Astrocyte (in vitro differentiated cells and primary cell): Measurements from ENCODE around the gene CLEC2D. TPM values are rescaled to one million over a fixed set of nuclear protein-coding genes. Genes with fewer than 3 reads are reported as not detected.
"Not testable (repeated sequence)": the region's sequence is repeated elsewhere in the genome, so short reads cannot be mapped to it uniquely, and the experiment has no call there.

Source experiments
- DNase-seq: peaks from one replicate; pipeline ENCODE4 v3.0.0-alpha.2; 2010; ENCODE audit warnings: low read depth
- FAIRE-seq: peaks from 2 replicates; lab custom pipeline; 2011; peaks lifted over from hg19 to GRCh38; lab: Jason Lieb, UNC
- H2AFZ ChIP-seq: 2 replicates; pipeline ENCODE4 v1.6.0; 2012; ENCODE audit warnings: low read depth, low read length, inconsistent platforms
- H3K27ac ChIP-seq: 2 replicates; pipeline ENCODE4 v1.5.1; 2011; ENCODE audit warnings: low read depth, low read length, inconsistent platforms
- H3K27me3 ChIP-seq: 2 replicates; pipeline ENCODE4 v1.6.0; 2011; ENCODE audit warnings: low read length, inconsistent platforms; ENCODE audit not compliant: insufficient read depth
- H3K36me3 ChIP-seq: 2 replicates; pipeline ENCODE4 v1.5.1; 2011; ENCODE audit warnings: low read length, inconsistent platforms; ENCODE audit not compliant: insufficient read depth
- H3K4me1 ChIP-seq: 2 replicates; pipeline ENCODE4 v1.5.1; 2011; ENCODE audit warnings: low read length, inconsistent platforms; ENCODE audit not compliant: insufficient read depth
- H3K4me2 ChIP-seq: 2 replicates; pipeline ENCODE4 v1.6.0; 2012; ENCODE audit warnings: low read length, inconsistent platforms
- H3K4me3 ChIP-seq: 2 replicates; pipeline ENCODE4 v1.5.1; 2011; ENCODE audit warnings: low read depth, mild to moderate bottlenecking, low read length, inconsistent platforms; ENCODE audit not compliant: insufficient read depth
- H3K79me2 ChIP-seq: 2 replicates; pipeline ENCODE4 v1.6.0; 2012; ENCODE audit warnings: mild to moderate bottlenecking, low read length, inconsistent platforms; ENCODE audit not compliant: insufficient read depth
- H3K9ac ChIP-seq: 2 replicates; pipeline ENCODE4 v1.6.0; 2012; ENCODE audit warnings: mild to moderate bottlenecking, low read length, inconsistent platforms
- H3K9me3 ChIP-seq: 2 replicates; pipeline ENCODE4 v1.5.1; 2012; ENCODE audit warnings: low read depth, mild to moderate bottlenecking, low read length, inconsistent platforms; ENCODE audit not compliant: insufficient read depth
- H4K20me1 ChIP-seq: 2 replicates; pipeline ENCODE4 v1.6.0; 2012; ENCODE audit warnings: low read length, inconsistent platforms; ENCODE audit not compliant: insufficient read depth
- H3K27ac Mint-ChIP-seq: one replicate; pipeline ENCODE4 v1.8.0; 2021; ENCODE audit warnings: mild to moderate bottlenecking, mixed read lengths; ENCODE audit not compliant: unreplicated experiment
- H3K27me3 Mint-ChIP-seq: one replicate; pipeline ENCODE4 v1.8.0; 2021; ENCODE audit warnings: low read depth, mixed read lengths; ENCODE audit not compliant: unreplicated experiment
- H3K36me3 Mint-ChIP-seq: one replicate; pipeline ENCODE4 v1.8.0; 2021; ENCODE audit warnings: low read depth, mixed read lengths; ENCODE audit not compliant: unreplicated experiment
- H3K4me1 Mint-ChIP-seq: one replicate; pipeline ENCODE4 v1.8.0; 2021; ENCODE audit warnings: low read depth, mixed read lengths; ENCODE audit not compliant: unreplicated experiment
- H3K4me3 Mint-ChIP-seq: one replicate; pipeline ENCODE4 v1.8.0; 2021; ENCODE audit warnings: mild to moderate bottlenecking, moderate library complexity, mixed read lengths; ENCODE audit not compliant: unreplicated experiment
- H3K9me3 Mint-ChIP-seq: one replicate; pipeline ENCODE4 v1.8.0; 2021; ENCODE audit warnings: mild to moderate bottlenecking, mixed read lengths; ENCODE audit not compliant: unreplicated experiment
- CTCF ChIP-seq: IDR thresholded peaks from 2 replicates; pipeline ENCODE4 v1.5.1; 2011; ENCODE audit warnings: low read depth, mild to moderate bottlenecking, inconsistent platforms, low read length, moderate library complexity; ENCODE audit not compliant: insufficient read depth
- EZH2 ChIP-seq: IDR thresholded peaks from 2 replicates; pipeline ENCODE4 v1.6.1; 2012; ENCODE audit warnings: mild to moderate bottlenecking, low read length, inconsistent platforms; ENCODE audit not compliant: insufficient read depth
- total RNA-seq: library from RNA; stranded (reverse); gene quantifications from 2 replicates; pipeline ENCODE4 v1.2.1, GENCODE V29; 2021

CLEC2D gene
- total RNA-seq, 1 donor from 2014 or later, result 4.7 TPM

GRCh38 chr12:9710584-9711375, 41.3 kb downstream of the CLEC2D start:
- Mint-ChIP-seq H3K4me3 (no peak overlapping the region), H3K36me3 (no peaks in the 10 kb centered on the region), H3K4me1 (peaks cover 22% of the 10 kb centered on the region), H3K27ac (no peak overlapping the region), H3K27me3 (no peaks in the 10 kb centered on the region), H3K9me3 (no peaks in the 10 kb centered on the region)
- no peak for FAIRE-seq
- DNase-seq, result no peak
- TF ChIP-seq CTCF (no peak), EZH2 (no peak)
- Histone ChIP-seq H3K4me2 (no peak overlapping the region), H4K20me1 (no peaks in the 10 kb centered on the region), H3K27me3 (no peaks in the 10 kb centered on the region), H3K4me3 (no peak overlapping the region), H3K79me2 (no peaks in the 10 kb centered on the region), H3K4me1 (no peaks in the 10 kb centered on the region), H3K36me3 (no peaks in the 10 kb centered on the region), H2AFZ (peak overlapping the region; percentile 10), H3K9ac (no peak overlapping the region), H3K27ac (no peak overlapping the region), H3K9me3 (no peaks in the 10 kb centered on the region)

GRCh38 chr12:9711664-9712063, 42.2 kb downstream of the CLEC2D start:
- DNase-seq, result no peak

GRCh38 chr12:9713032-9713558, 43.6 kb downstream of the CLEC2D start:
- not testable (repeated sequence) for H3K27ac ChIP-seq, H3K9me3 Mint-ChIP-seq, DNase-seq, H3K36me3 Mint-ChIP-seq, H3K9ac ChIP-seq, H3K27me3 ChIP-seq, H4K20me1 ChIP-seq, H2AFZ ChIP-seq, H3K4me1 ChIP-seq, H3K79me2 ChIP-seq, H3K4me2 ChIP-seq, FAIRE-seq, H3K27ac Mint-ChIP-seq, H3K4me3 Mint-ChIP-seq, H3K4me3 ChIP-seq, H3K9me3 ChIP-seq, H3K36me3 ChIP-seq, H3K27me3 Mint-ChIP-seq
- H3K4me1 Mint-ChIP-seq, result peaks cover 18% of the 10 kb centered on the region

More at GRCh38 chr12:9711664-9712063, 42.2 kb downstream of the CLEC2D start:
- Histone ChIP-seq H3K4me2 (no peak overlapping the region), H3K27ac (no peak overlapping the region), H3K79me2 (no peaks in the 10 kb centered on the region), H3K4me1 (no peaks in the 10 kb centered on the region), H3K9me3 (no peaks in the 10 kb centered on the region), H3K9ac (no peak overlapping the region), H4K20me1 (no peaks in the 10 kb centered on the region), H3K36me3 (no peaks in the 10 kb centered on the region), H3K27me3 (no peaks in the 10 kb centered on the region), H2AFZ (no peak overlapping the region), H3K4me3 (no peak overlapping the region)
- peaks cover 2% of the 10 kb centered on the region for H3K27me3 Mint-ChIP-seq
- FAIRE-seq, result no peak
- TF ChIP-seq EZH2 (no peak), CTCF (no peak)
- peak overlapping the region; percentile 4 for H3K27ac Mint-ChIP-seq
- peaks cover under 1% of the 10 kb centered on the region for H3K9me3 Mint-ChIP-seq
- peaks cover 18% of the 10 kb centered on the region for H3K4me1 Mint-ChIP-seq
- H3K4me3 Mint-ChIP-seq, result no peak overlapping the region
- no peaks in the 10 kb centered on the region for H3K36me3 Mint-ChIP-seq
